CD14-positive monocyte (primary cell): Measurements from ENCODE around the gene DGKB. TPM values are rescaled to one million over a fixed set of nuclear protein-coding genes. Genes with fewer than 3 reads are reported as not detected.

ENCODE experiments used
- DNase-seq, 3 donors: peaks; one replicate each; pipeline ENCODE4 v3.0.0-alpha.2; 2011 to 2022
- H2AFZ ChIP-seq: 2 replicates; pipeline ENCODE4 v1.6.0; 2012; ENCODE audit warnings: mild to moderate bottlenecking, low read depth, low read length, inconsistent platforms; ENCODE audit not compliant: insufficient read depth, poor library complexity, severe bottlenecking
- H3K27ac ChIP-seq, 2 donors: 1 replicate in 1 of 2; 2 replicates in 1 of 2; pipeline ENCODE4 v1.5.1; 2012 to 2013; ENCODE audit warnings: low read length in 2 of 2, control low read depth in 1 of 2, inconsistent platforms in 1 of 2, low read depth in 1 of 2, mild to moderate bottlenecking in 1 of 2
- H3K27me3 ChIP-seq, 2 donors: one replicate each; pipeline versions ENCODE4 v1.6.0 to v1.6.1; 2011 to 2013; ENCODE audit warnings: low read length in 2 of 2; ENCODE audit not compliant: control insufficient read depth in 2 of 2, insufficient read depth in 2 of 2
- H3K36me3 ChIP-seq, 2 donors: replicated peaks in 1 of 2; 1 replicate in 1 of 2; 2 replicates in 1 of 2; pipeline versions ENCODE4 v1.5.1 to v1.6.1; 2012 to 2013; ENCODE audit warnings: low read length in 2 of 2, control low read depth in 1 of 2, inconsistent platforms in 1 of 2, mild to moderate bottlenecking in 1 of 2; ENCODE audit not compliant: insufficient read depth in 2 of 2, control insufficient read depth in 1 of 2
- H3K4me1 ChIP-seq, 2 donors: 1 replicate in 1 of 2; 2 replicates in 1 of 2; pipeline versions ENCODE4 v1.5.1 to v1.6.1; 2012 to 2013; ENCODE audit warnings: low read length in 2 of 2, control low read depth in 1 of 2, inconsistent platforms in 1 of 2, mild to moderate bottlenecking in 1 of 2, moderate library complexity in 1 of 2; ENCODE audit not compliant: insufficient read depth in 2 of 2, control insufficient read depth in 1 of 2
- H3K4me2 ChIP-seq: replicated peaks from 2 replicates; pipeline ENCODE3; 2012; ENCODE audit warnings: low read length, moderate library complexity, mild to moderate bottlenecking; ENCODE audit not compliant: poor library complexity, severe bottlenecking; ENCODE audit errors: extremely low read depth
- H3K4me3 ChIP-seq, 3 experiments: fragments of 200-600 bp in 1 of 3; sonication (generic) in 1 of 3; replicated peaks in 1 of 3; 1 replicate in 2 of 3; 2 replicates in 1 of 3; pipeline ENCODE4 v1.5.1; 2011 to 2013; ENCODE audit warnings: low read length in 3 of 3, mild to moderate bottlenecking in 3 of 3, control low read depth in 2 of 3, low read depth in 2 of 3, inconsistent platforms in 1 of 3, moderate library complexity in 1 of 3
- H3K79me2 ChIP-seq: 2 replicates; pipeline ENCODE4 v1.6.0; 2012; ENCODE audit warnings: mild to moderate bottlenecking, control low read depth, inconsistent platforms, low read length, moderate library complexity; ENCODE audit not compliant: insufficient read depth
- H3K9ac ChIP-seq: 2 replicates; pipeline ENCODE4 v1.6.0; 2017; ENCODE audit warnings: low read length, mild to moderate bottlenecking; ENCODE audit not compliant: insufficient read depth, poor library complexity, severe bottlenecking
- H3K9me3 ChIP-seq, 2 donors: replicated peaks in 1 of 2; 1 replicate in 1 of 2; 2 replicates in 1 of 2; pipeline versions ENCODE4 v1.5.1 to v1.6.1; 2012 to 2013; ENCODE audit warnings: low read length in 2 of 2, control low read depth in 1 of 2; ENCODE audit not compliant: control insufficient read depth in 1 of 2, insufficient read depth in 1 of 2
- H4K20me1 ChIP-seq: 2 replicates; pipeline ENCODE4 v1.6.0; 2012; ENCODE audit warnings: mild to moderate bottlenecking, low read length, control low read depth, moderate library complexity; ENCODE audit not compliant: insufficient read depth
- H3K27ac Mint-ChIP-seq, 7 donors: one replicate each; pipeline ENCODE4 v1.8.0; 2020; ENCODE audit warnings: mild to moderate bottlenecking in 7 of 7, mixed read lengths in 7 of 7, moderate library complexity in 6 of 7, inconsistent platforms in 2 of 7
- H3K27me3 Mint-ChIP-seq, 3 donors: one replicate each; pipeline ENCODE4 v1.8.0; 2021 to 2022; ENCODE audit warnings: low read depth in 3 of 3, mild to moderate bottlenecking in 3 of 3, mixed read lengths in 3 of 3, moderate library complexity in 3 of 3, inconsistent platforms in 1 of 3
- H3K36me3 Mint-ChIP-seq, 2 donors: one replicate each; pipeline ENCODE4 v1.8.0; 2020; ENCODE audit warnings: mixed read lengths in 2 of 2, inconsistent platforms in 1 of 2, mild to moderate bottlenecking in 1 of 2
- H3K4me1 Mint-ChIP-seq: one replicate; pipeline ENCODE4 v1.8.0; 2020; ENCODE audit warnings: mild to moderate bottlenecking, mixed read lengths
- H3K4me3 Mint-ChIP-seq, 2 donors: one replicate each; pipeline ENCODE4 v1.8.0; 2020; ENCODE audit warnings: mild to moderate bottlenecking in 2 of 2, mixed read lengths in 2 of 2, moderate library complexity in 1 of 2
- H3K9me3 Mint-ChIP-seq, 7 donors: one replicate each; pipeline ENCODE4 v1.8.0; 2020 to 2022; ENCODE audit warnings: mixed read lengths in 7 of 7, mild to moderate bottlenecking in 6 of 7, moderate library complexity in 6 of 7, inconsistent platforms in 2 of 7
- CTCF ChIP-seq: fragments of 200-600 bp; IDR thresholded peaks from one replicate; pipeline ENCODE4 v1.8.0; 2022; ENCODE audit warnings: antibody characterized with exemption, mild to moderate bottlenecking
- WGBS: methylation state at CpG from one replicate; pipeline ENCODE4 v1.1.5; 2013; ENCODE audit warnings: missing lambda C conversion rate; ENCODE audit not compliant: insufficient coverage; 5-methylcytosine and 5-hydroxymethylcytosine counted together
- intact Hi-C, 2 donors: fragments of 100-400 bp; cut with micrococcal nuclease; formaldehyde crosslinking; loops; one replicate each; pipeline versions ENCODE4 v1.15.0 to v1.15.1; 2023
- polyA plus RNA-seq, 3 donors: library from polyadenylated mRNA; depleted of rRNA in 1 of 3; unstranded in 2 of 3; stranded (reverse) in 1 of 3; fragments of 300-500 nt in 2 of 3; fragments of >200 nt in 1 of 3; fragmentation: Illumina TruSeq in 2 of 3; gene quantifications; 1 replicate in 2 of 3; 2 replicates in 1 of 3; pipeline ENCODE4 v1.2.3, GENCODE V29; 2012 to 2021

DGKB gene
- polyA plus RNA-seq, 3 donors = not detected

- H3K79me2 ChIP-seq = no peaks in the 10 kb centered on the region
Measured at GRCh38 chr7:14504134-14504533, 398.4 kb downstream of the DGKB start.

DNA sequence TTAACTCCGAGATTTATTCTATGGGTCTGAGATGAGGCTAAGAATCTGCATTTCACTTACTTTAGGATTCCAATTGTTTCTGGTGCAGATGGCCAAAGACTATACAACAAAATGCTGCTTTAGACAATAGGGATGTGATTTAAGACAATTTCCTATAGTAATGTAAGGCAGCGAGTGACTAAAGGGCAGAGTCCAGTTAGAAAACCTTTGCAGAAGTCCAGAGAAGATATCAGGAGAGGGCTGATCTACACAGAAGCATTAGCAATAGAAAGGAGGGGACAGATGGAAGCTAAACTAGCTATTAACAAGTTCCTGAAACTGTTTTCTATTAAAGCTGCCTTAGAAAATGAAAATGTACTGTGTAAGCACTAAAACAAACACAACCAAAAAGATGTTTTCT lies 398.9 kb downstream of the DGKB start:
- no CpG with 5 or more reads among the region's 2 CpGs for WGBS
- Histone ChIP-seq H3K79me2 (no peaks in the 10 kb centered on the region), H4K20me1 (no peaks in the 10 kb centered on the region), H3K9ac (no peak overlapping the region), H2AFZ (no peak overlapping the region), H3K9me3 (peaks cover 0 to 3% of the 10 kb centered on the region in 2 donors), H3K4me1 (no peaks in the 10 kb centered on the region), H3K36me3 (no peaks in the 10 kb centered on the region), H3K27ac (no peak overlapping the region), H3K4me3 (no peak overlapping the region), H3K27me3 (no peaks in the 10 kb centered on the region), H3K4me2 (no peak overlapping the region)
- no peaks in the 10 kb centered on the region for H3K27me3 Mint-ChIP-seq
- H3K9me3 Mint-ChIP-seq = peaks cover 0 to 7% (median 2%) of the 10 kb centered on the region in 7 donors
- H3K27ac Mint-ChIP-seq = no peak overlapping the region
- no peaks in the 10 kb centered on the region for H3K4me1 Mint-ChIP-seq
- H3K36me3 Mint-ChIP-seq = no peaks in the 10 kb centered on the region
- H3K4me3 Mint-ChIP-seq = no peak overlapping the region
- DNase-seq = no peak
- TF ChIP-seq CTCF = no peak
- intact Hi-C loops = no loop called here

More at GRCh38 chr7:14504134-14504533, 398.4 kb downstream of the DGKB start:
- Histone ChIP-seq H2AFZ (no peak overlapping the region), H3K27ac (no peak overlapping the region), H4K20me1 (no peaks in the 10 kb centered on the region), H3K27me3 (no peaks in the 10 kb centered on the region), H3K4me1 (no peaks in the 10 kb centered on the region), H3K4me3 (no peak overlapping the region), H3K4me2 (no peak overlapping the region), H3K9me3 (peaks cover 0 to 4% of the 10 kb centered on the region in 2 donors), H3K9ac (no peak overlapping the region), H3K36me3 (no peaks in the 10 kb centered on the region)
- no peak overlapping the region for H3K27ac Mint-ChIP-seq
- H3K4me1 Mint-ChIP-seq = no peaks in the 10 kb centered on the region
- peaks cover 0 to 8% (median 2%) of the 10 kb centered on the region in 7 donors for H3K9me3 Mint-ChIP-seq
- 100% methylated on average over 1 of the region's 2 CpGs for WGBS
- no peaks in the 10 kb centered on the region for H3K36me3 Mint-ChIP-seq
- DNase-seq = no peak
- H3K27me3 Mint-ChIP-seq = no peaks in the 10 kb centered on the region
- no peak overlapping the region for H3K4me3 Mint-ChIP-seq
- TF ChIP-seq CTCF = no peak
- intact Hi-C loops = no loop called here
